Lung (tissue), 12 donors: ENCODE data around the gene IRAK1. TPM values are rescaled to one million over a fixed set of nuclear protein-coding genes. Genes with fewer than 3 reads are reported as not detected.

Source experiments
- ATAC-seq: fragments of 200-7000 bp; cut with Tn5 transposase; one replicate; pipeline ENCODE4 v1.9.1; 2020; ENCODE audit warnings: moderate number of reproducible peaks; ENCODE audit not compliant: insufficient read depth, low FRiP score
- DNase-seq, 3 donors: peaks; one replicate each; pipeline ENCODE4 v3.0.0-alpha.2; 2013 to 2017
- H3K27ac ChIP-seq, 2 donors: one replicate each; pipeline ENCODE4 v1.5.1; 2013; ENCODE audit warnings: mild to moderate bottlenecking in 2 of 2, moderate library complexity in 2 of 2, control low read depth in 1 of 2, inconsistent platforms in 1 of 2, low read depth in 1 of 2, low read length in 1 of 2
- H3K27me3 ChIP-seq, 3 donors: one replicate each; pipeline ENCODE4 v1.5.1; 2013; ENCODE audit warnings: low read length in 2 of 3; ENCODE audit not compliant: control insufficient read depth in 3 of 3, insufficient read depth in 3 of 3
- H3K36me3 ChIP-seq, 4 donors: one replicate each; pipeline ENCODE4 v1.5.1; 2013; ENCODE audit warnings: low read length in 4 of 4, mild to moderate bottlenecking in 1 of 4, moderate library complexity in 1 of 4; ENCODE audit not compliant: control insufficient read depth in 4 of 4, insufficient read depth in 4 of 4
- H3K4me1 ChIP-seq, 5 donors: one replicate each; pipeline ENCODE4 v1.5.1; 2013; ENCODE audit warnings: low read length in 5 of 5, mild to moderate bottlenecking in 2 of 5, moderate library complexity in 1 of 5; ENCODE audit not compliant: control insufficient read depth in 5 of 5, insufficient read depth in 5 of 5
- H3K4me3 ChIP-seq: one replicate; pipeline ENCODE4 v1.5.1; 2013; ENCODE audit warnings: mild to moderate bottlenecking, control low read depth, moderate library complexity
- H3K9ac ChIP-seq, 2 donors: one replicate each; pipeline ENCODE4 v1.5.1; 2013; ENCODE audit warnings: low read length in 2 of 2, control low read depth in 1 of 2; ENCODE audit not compliant: insufficient read depth in 1 of 2
- H3K9me3 ChIP-seq, 4 donors: one replicate each; pipeline ENCODE4 v1.5.1; 2013; ENCODE audit warnings: low read length in 3 of 4, mild to moderate bottlenecking in 1 of 4, moderate library complexity in 1 of 4; ENCODE audit not compliant: control insufficient read depth in 4 of 4, insufficient read depth in 3 of 4
- CTCF ChIP-seq: IDR thresholded peaks from 2 replicates; pipeline ENCODE4 v1.5.1; 2012; ENCODE audit warnings: mild to moderate bottlenecking; ENCODE audit errors: control extremely low read depth, extremely low read depth
- WGBS, 2 donors: extraction: QIAGEN DNeasy Blood & Tissue Kit; methylation state at CpG; one replicate each; pipeline ENCODE4 v1.1.7; 2013; 5-methylcytosine and 5-hydroxymethylcytosine counted together
- polyA plus RNA-seq, 2 donors: library from polyadenylated mRNA; stranded (reverse); fragments of 200-250 nt; gene quantifications; one replicate each; pipeline ENCODE4 v1.2.1, GENCODE V29; 2013
- total RNA-seq, 2 donors: library from RNA; depleted of rRNA in 1 of 2; stranded (reverse); fragments of >200 nt in 1 of 2; gene quantifications; one replicate each; pipeline ENCODE4 v1.2.1, GENCODE V29; 2014 to 2021
- donor health status: control.
- donor health status: control.
- donor health status: Bipolar disorder and iron deficiency.
- donor health status: healthy.
- donor health status: DM: yes; HTN: yes; CAD: no.

Gene IRAK1
- total and polyA plus RNA-seq, 4 donors = 24.6 to 153 (median 97.7) TPM

- no peak for DNase-seq
These were observed 12.5 kb upstream of the IRAK1 start for GRCh38 chrX:154032160-154032559.

GRCh38 chrX:154030715-154031305 is 11.1 kb upstream of the IRAK1 start:
- Histone ChIP-seq H3K9ac (no peak overlapping the region), H3K27ac (no peak overlapping the region), H3K27me3 (peaks cover 0 to 3% (median 2%) of the 10 kb centered on the region in 3 donors), H3K4me1 (no peaks in the 10 kb centered on the region), H3K9me3 (no peaks in the 10 kb centered on the region), H3K4me3 (no peak overlapping the region), H3K36me3 (peaks cover 0 to 21% (median 9%) of the 10 kb centered on the region in 4 donors)
- ATAC-seq (no peak), DNase-seq (no peak)
- 91 to 92% methylated on average over 25 to 29 of the region's 29 CpGs for whole genome bisulfite sequencing, 2 donors
- TF ChIP-seq CTCF = no peak

More at GRCh38 chrX:154032160-154032559, 12.5 kb upstream of the IRAK1 start:
- Histone ChIP-seq H3K4me3 (no peak overlapping the region), H3K27ac (no peak overlapping the region), H3K36me3 (peaks cover 0 to 15% (median 8%) of the 10 kb centered on the region in 4 donors), H3K9ac (no peak overlapping the region), H3K9me3 (peaks cover 0 to 2% (median 0%) of the 10 kb centered on the region in 4 donors), H3K4me1 (no peaks in the 10 kb centered on the region), H3K27me3 (peaks cover 0 to 3% (median 2%) of the 10 kb centered on the region in 3 donors)
- TF ChIP-seq CTCF = no peak
- ATAC-seq = no peak
- 84 to 88% methylated on average over 11 of the region's 11 CpGs for WGBS, 2 donors

- peaks cover 0 to 21% (median 9%) of the 10 kb centered on the region in 4 donors for H3K36me3 ChIP-seq
- H3K27me3 ChIP-seq = peaks cover 0 to 3% (median 2%) of the 10 kb centered on the region in 3 donors
- DNase-seq (no peak), ATAC-seq (no peak)
- WGBS, 2 donors = 84 to 99% methylated on average over 12 to 20 of the region's 20 CpGs
- no peak overlapping the region for H3K4me3 ChIP-seq
- H3K9me3 ChIP-seq = no peaks in the 10 kb centered on the region
- no peak overlapping the region for H3K27ac ChIP-seq
- TF ChIP-seq CTCF = no peak
- no peaks in the 10 kb centered on the region for H3K4me1 ChIP-seq
- H3K9ac ChIP-seq = no peak overlapping the region
These were observed 10.6 kb upstream of the IRAK1 start for GRCh38 chrX:154030266-154030665.
